NCI-H82 treated with DMSO at 0.1 percent for 48 hours (cell line): ENCODE data around the gene CRADD.
"Not testable (repeated sequence)": the region's sequence is repeated elsewhere in the genome, so short reads cannot be mapped to it uniquely, and the experiment has no call there.

Experiments used
- DNase-seq: peaks from one replicate; lab custom pipeline; 2025; ENCODE audit not compliant: unreplicated experiment; lab: John Stamatoyannopoulos, UW

CRADD gene

GRCh38 chr12:93734784-93735183, 57.6 kb downstream of the CRADD start:
- no peak for DNase-seq

- DNase-seq, result no peak
Measured at GRCh38 chr12:93736640-93737178, 59.5 kb downstream of the CRADD start.

GRCh38 chr12:93737457-93738198, 60.5 kb downstream of the CRADD start:
- DNase-seq, result no peak

- no peak for DNase-seq
Measured at GRCh38 chr12:93738199-93739058, 61.3 kb downstream of the CRADD start.

GRCh38 chr12:93740751-93741150, 63.6 kb downstream of the CRADD start:
- no peak for DNase-seq

- no peak for DNase-seq
Measured at GRCh38 chr12:93741659-93742109, 64.5 kb downstream of the CRADD start.

GRCh38 chr12:93742110-93742934, 65.1 kb downstream of the CRADD start:
- no peak for DNase-seq

GRCh38 chr12:93743229-93743998, 66.2 kb downstream of the CRADD start:
- DNase-seq, result no peak

- peak; percentile 9 for DNase-seq
Measured at GRCh38 chr12:93743999-93744689, 67.0 kb downstream of the CRADD start.

GRCh38 chr12:93745286-93745685, 68.1 kb downstream of the CRADD start:
- no peak for DNase-seq

- no peak for DNase-seq
Measured at GRCh38 chr12:93746572-93747168, 69.5 kb downstream of the CRADD start.

GRCh38 chr12:93748672-93749383, 71.7 kb downstream of the CRADD start:
- no peak for DNase-seq

- DNase-seq, result no peak
Measured at GRCh38 chr12:93749515-93749914, 72.3 kb downstream of the CRADD start.

GRCh38 chr12:93750056-93750455, 72.9 kb downstream of the CRADD start:
- DNase-seq, result no peak

- DNase-seq, result no peak
Measured at GRCh38 chr12:93751864-93752610, 74.9 kb downstream of the CRADD start.

GRCh38 chr12:93753285-93753684, 76.1 kb downstream of the CRADD start:
- DNase-seq, result no peak

GRCh38 chr12:93753838-93754429, 76.8 kb downstream of the CRADD start:
- no peak for DNase-seq

- DNase-seq, result not testable (repeated sequence)
Measured at GRCh38 chr12:93754859-93755258, 77.7 kb downstream of the CRADD start.
